Trophoblast cell (in vitro differentiated cells and primary cell): ENCODE measurements around the gene PNPLA2.

Experiments
- DNase-seq, 2 donors: peaks; one replicate each; pipeline ENCODE4 v3.0.0-alpha.2; 2016
- H2AFZ ChIP-seq: 2 replicates; pipeline ENCODE4 v1.6.1; 2013; ENCODE audit warnings: low read length, moderate library complexity, mild to moderate bottlenecking; ENCODE audit not compliant: insufficient read depth, poor library complexity
- H2AK5ac ChIP-seq: 2 replicates; pipeline ENCODE4 v1.6.1; 2013; ENCODE audit warnings: mild to moderate bottlenecking, low read length
- H2BK120ac ChIP-seq: 2 replicates; pipeline ENCODE4 v1.6.1; 2013; ENCODE audit warnings: low read length, mild to moderate bottlenecking, moderate library complexity; ENCODE audit not compliant: insufficient read depth, poor library complexity
- H2BK12ac ChIP-seq: 2 replicates; pipeline ENCODE4 v1.6.1; 2013; ENCODE audit warnings: mild to moderate bottlenecking, low read length, moderate library complexity
- H2BK5ac ChIP-seq: 2 replicates; pipeline ENCODE4 v1.6.1; 2013; ENCODE audit warnings: low read length, low read depth, moderate library complexity, mild to moderate bottlenecking; ENCODE audit not compliant: poor library complexity
- H3K14ac ChIP-seq: 2 replicates; pipeline ENCODE4 v1.6.1; 2013; ENCODE audit warnings: mild to moderate bottlenecking, low read length
- H3K18ac ChIP-seq: 2 replicates; pipeline ENCODE4 v1.6.1; 2013; ENCODE audit warnings: mild to moderate bottlenecking, low read length
- H3K23ac ChIP-seq: 2 replicates; pipeline ENCODE4 v1.6.1; 2013; ENCODE audit warnings: low read length
- H3K27ac ChIP-seq: 2 replicates; pipeline ENCODE4 v1.5.1; 2013; ENCODE audit warnings: low read depth, mild to moderate bottlenecking, inconsistent platforms, low read length, moderate library complexity
- H3K27me3 ChIP-seq: 2 replicates; pipeline ENCODE4 v1.6.1; 2013; ENCODE audit warnings: inconsistent platforms, mild to moderate bottlenecking, low read length, moderate library complexity; ENCODE audit not compliant: insufficient read depth
- H3K36me3 ChIP-seq, 2 experiments: 1 replicate in 1 of 2; 2 replicates in 1 of 2; pipeline ENCODE4 v1.6.1; 2013; ENCODE audit warnings: low read length in 2 of 2, mild to moderate bottlenecking in 2 of 2, moderate library complexity in 1 of 2; ENCODE audit not compliant: insufficient read depth in 2 of 2, control insufficient read depth in 1 of 2
- H3K4ac ChIP-seq: 2 replicates; pipeline ENCODE4 v1.6.1; 2013; ENCODE audit warnings: low read depth, mild to moderate bottlenecking, low read length, moderate library complexity
- H3K4me1 ChIP-seq, 2 experiments: 1 replicate in 1 of 2; 2 replicates in 1 of 2; pipeline ENCODE4 v1.6.1; 2013; ENCODE audit warnings: low read length in 2 of 2, mild to moderate bottlenecking in 2 of 2, moderate library complexity in 1 of 2; ENCODE audit not compliant: insufficient read depth in 2 of 2, control insufficient read depth in 1 of 2
- H3K4me2 ChIP-seq: 2 replicates; pipeline ENCODE4 v1.6.1; 2013; ENCODE audit warnings: inconsistent platforms, mild to moderate bottlenecking, low read length, moderate library complexity
- H3K4me3 ChIP-seq: 2 replicates; pipeline ENCODE4 v1.5.1; 2013; ENCODE audit warnings: mild to moderate bottlenecking, low read depth, low read length, inconsistent platforms
- H3K79me1 ChIP-seq: one replicate; pipeline ENCODE4 v1.6.1; 2013; ENCODE audit warnings: low read length
- H3K79me2 ChIP-seq: 2 replicates; pipeline ENCODE4 v1.6.1; 2013; ENCODE audit warnings: low read length, mild to moderate bottlenecking; ENCODE audit not compliant: control insufficient read depth, insufficient read depth, poor library complexity
- H3K9ac ChIP-seq: 2 replicates; pipeline ENCODE4 v1.6.1; 2013; ENCODE audit warnings: mild to moderate bottlenecking, low read length
- H3K9me3 ChIP-seq: 2 replicates; pipeline ENCODE4 v1.6.1; 2013; ENCODE audit warnings: low read depth, mild to moderate bottlenecking, control low read depth, inconsistent platforms, low read length; ENCODE audit not compliant: insufficient read depth
- H4K12ac ChIP-seq: 2 replicates; pipeline ENCODE4 v1.6.1; 2013; ENCODE audit warnings: low read depth, mild to moderate bottlenecking, low read length, moderate library complexity
- H4K8ac ChIP-seq: 2 replicates; pipeline ENCODE4 v1.6.1; 2013; ENCODE audit warnings: low read depth, mild to moderate bottlenecking, low read length, moderate library complexity
- H4K91ac ChIP-seq: one replicate; pipeline ENCODE4 v1.6.1; 2013; ENCODE audit warnings: low read depth, mild to moderate bottlenecking, low read length, moderate library complexity
- WGBS: extraction: QIAGEN DNeasy Blood & Tissue Kit; methylation state at CpG from one replicate; pipeline ENCODE4 v1.1.7; 2013; ENCODE audit warnings: missing lambda C conversion rate; ENCODE audit not compliant: insufficient read length, insufficient coverage; ENCODE audit errors: extremely low coverage; 5-methylcytosine and 5-hydroxymethylcytosine counted together

The PNPLA2 gene

DNA sequence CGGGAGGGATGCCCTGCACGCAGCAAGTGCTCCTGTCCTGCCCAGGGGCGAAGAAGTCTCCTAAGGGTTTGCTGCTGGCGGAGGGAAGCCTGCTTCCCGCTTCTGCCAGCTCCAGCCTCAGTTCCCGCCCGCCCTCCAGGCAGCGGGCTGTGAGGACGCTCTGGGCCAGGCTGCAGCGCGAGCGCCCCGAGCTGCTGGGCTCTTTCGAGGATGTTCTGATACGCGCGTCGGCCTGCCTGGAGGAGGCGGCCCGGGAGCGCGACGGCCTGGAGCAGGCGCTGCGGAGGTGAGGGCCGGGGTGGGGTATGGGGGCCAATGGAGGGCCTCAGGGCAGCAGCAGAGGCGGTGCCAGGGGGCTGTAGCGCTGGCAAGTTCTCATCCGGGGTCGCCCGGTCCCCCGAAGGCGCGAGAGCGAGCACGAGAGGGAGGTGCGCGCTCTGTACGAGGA is 11.2 kb downstream of the PNPLA2 start:
- Histone ChIP-seq H2BK120ac (no peak overlapping the region), H3K4me3 (peak overlapping the region; percentile 32), H2BK5ac (no peak overlapping the region), H3K79me2 (peaks cover 12% of the 10 kb centered on the region), H4K12ac (no peak overlapping the region), H3K18ac (peak overlapping the region; percentile 7), H3K9me3 (peaks cover 5% of the 10 kb centered on the region), H3K4me1 (peaks cover 50 to 55% of the 10 kb centered on the region in 2 experiments), H3K27me3 (peaks cover 33% of the 10 kb centered on the region), H3K14ac (peak overlapping the region; percentile 19), H3K9ac (no peak overlapping the region), H4K8ac (peak overlapping the region; percentile 33), H3K79me1 (peaks cover 23% of the 10 kb centered on the region), H2AK5ac (no peak overlapping the region), H2BK12ac (no peak overlapping the region), H2AFZ (peak overlapping the region; percentile 50), H3K27ac (no peak overlapping the region), H4K91ac (no peak overlapping the region), H3K23ac (no peak overlapping the region), H3K36me3 (peaks cover 5 to 8% of the 10 kb centered on the region in 2 experiments), H3K4me2 (peak overlapping the region; percentile 67), H3K4ac (no peak overlapping the region)
- WGBS = no CpG with 5 or more reads among the region's 39 CpGs
- no peak for DNase-seq

DNA sequence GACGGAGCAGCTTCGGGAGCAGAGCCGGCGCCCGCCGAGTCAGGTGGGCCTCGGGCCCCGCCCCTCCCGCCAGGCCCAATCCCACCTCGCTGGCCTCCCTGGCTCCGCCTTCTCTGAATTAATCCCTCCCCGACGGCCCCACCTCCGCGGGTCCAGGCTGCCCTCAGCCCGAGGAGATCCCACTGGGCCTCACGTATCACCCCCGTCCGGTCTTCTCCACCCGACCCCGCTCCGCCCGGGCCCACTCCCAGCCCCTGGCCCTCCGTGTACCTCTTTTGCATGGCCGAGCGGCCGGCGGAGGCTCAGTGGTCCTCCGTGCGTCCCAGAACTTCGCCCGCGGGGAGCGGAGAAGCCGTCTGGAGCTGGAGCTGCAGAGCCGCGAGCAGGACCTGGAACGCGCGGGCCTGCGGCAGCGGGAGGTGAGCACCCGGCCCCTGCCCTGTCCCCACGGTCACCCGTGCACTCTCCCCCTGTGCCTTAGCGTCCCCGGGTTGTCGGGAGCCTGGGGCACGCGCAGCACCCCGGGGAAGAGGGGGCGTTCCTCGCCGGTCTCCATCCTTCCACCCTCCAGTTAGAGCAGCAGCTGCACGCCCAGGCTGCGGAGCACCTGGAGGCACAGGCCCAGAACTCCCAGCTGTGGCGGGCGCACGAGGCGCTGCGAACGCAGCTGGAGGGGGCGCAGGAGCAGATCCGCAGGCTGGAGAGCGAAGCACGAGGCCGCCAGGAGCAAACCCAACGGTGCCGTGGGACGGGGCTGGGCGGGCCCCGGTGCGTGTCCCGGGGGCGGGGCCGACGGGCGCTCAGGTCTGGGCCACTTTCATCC is 11.8 kb downstream of the PNPLA2 start:
- Histone ChIP-seq H4K91ac (no peak overlapping the region), H2BK5ac (no peak overlapping the region), H2AFZ (peak overlapping the region; percentile 35), H3K79me1 (peaks cover 23% of the 10 kb centered on the region), H3K23ac (no peak overlapping the region), H2AK5ac (no peak overlapping the region), H3K4me3 (no peak overlapping the region), H3K27me3 (peaks cover 33% of the 10 kb centered on the region), H3K36me3 (peaks cover 2 to 4% of the 10 kb centered on the region in 2 experiments), H3K18ac (no peak overlapping the region), H4K8ac (peak overlapping the region; percentile 28), H2BK120ac (no peak overlapping the region), H3K14ac (no peak overlapping the region), H2BK12ac (no peak overlapping the region), H4K12ac (no peak overlapping the region), H3K9me3 (peaks cover 5% of the 10 kb centered on the region), H3K79me2 (peaks cover 12% of the 10 kb centered on the region), H3K4me1 (peaks cover 52 to 57% of the 10 kb centered on the region in 2 experiments), H3K27ac (no peak overlapping the region), H3K4ac (no peak overlapping the region), H3K4me2 (peak overlapping the region; percentile 67), H3K9ac (no peak overlapping the region)
- peak in 1 of 2 donors; percentile 65 for DNase-seq
- WGBS = no CpG with 5 or more reads among the region's 78 CpGs

DNA sequence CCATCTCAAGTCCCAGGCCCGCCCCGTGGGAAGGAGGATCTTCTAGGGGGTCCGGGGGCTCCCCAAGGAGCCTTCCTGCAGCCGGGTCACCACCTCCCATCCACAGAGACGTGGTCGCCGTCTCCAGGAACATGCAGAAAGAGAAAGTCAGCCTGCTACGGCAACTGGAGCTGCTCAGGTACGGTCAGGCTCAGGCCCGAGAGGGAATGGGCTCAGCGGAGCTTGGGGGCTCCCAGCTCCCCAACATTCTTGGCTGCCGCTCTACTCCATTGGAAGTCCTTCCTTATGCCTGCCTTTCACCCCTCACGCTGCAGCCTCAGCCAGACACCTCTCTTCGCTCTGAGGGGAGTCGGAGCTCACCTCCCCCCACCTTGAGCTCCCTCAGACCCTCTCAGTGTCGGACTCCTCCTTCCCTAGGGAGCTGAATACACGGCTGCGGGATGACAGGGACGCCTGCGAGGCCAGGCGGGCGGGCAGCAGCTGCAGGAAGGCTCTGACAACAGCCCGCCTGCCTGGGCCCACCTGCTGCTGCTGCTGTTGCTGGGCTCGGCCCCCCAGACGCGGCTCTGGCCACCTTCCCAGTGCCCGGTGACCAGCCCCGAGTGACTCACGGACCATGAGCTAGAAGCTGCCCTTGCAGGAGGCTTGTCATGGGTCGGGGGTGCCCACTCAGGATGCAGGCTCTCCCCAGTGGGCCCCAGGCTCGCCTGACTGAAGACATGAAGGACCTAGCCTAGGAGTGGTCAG is 12.6 kb downstream of the PNPLA2 start:
- Histone ChIP-seq H3K23ac (no peak overlapping the region), H3K36me3 (peaks cover 7 to 9% of the 10 kb centered on the region in 2 experiments), H3K79me2 (peaks cover 12% of the 10 kb centered on the region), H3K14ac (no peak overlapping the region), H4K91ac (no peak overlapping the region), H3K4me2 (no peak overlapping the region), H3K4me1 (peaks cover 52 to 57% of the 10 kb centered on the region in 2 experiments), H3K9me3 (peaks cover 5% of the 10 kb centered on the region), H3K9ac (no peak overlapping the region), H4K8ac (no peak overlapping the region), H3K18ac (no peak overlapping the region), H3K4ac (no peak overlapping the region), H2AFZ (no peak overlapping the region), H2BK120ac (no peak overlapping the region), H3K27ac (no peak overlapping the region), H3K27me3 (peaks cover 33% of the 10 kb centered on the region), H3K79me1 (peaks cover 23% of the 10 kb centered on the region), H2BK5ac (no peak overlapping the region), H2AK5ac (no peak overlapping the region), H3K4me3 (no peak overlapping the region), H4K12ac (no peak overlapping the region), H2BK12ac (no peak overlapping the region)
- WGBS = no CpG with 5 or more reads among the region's 31 CpGs
- DNase-seq = no peak

DNA sequence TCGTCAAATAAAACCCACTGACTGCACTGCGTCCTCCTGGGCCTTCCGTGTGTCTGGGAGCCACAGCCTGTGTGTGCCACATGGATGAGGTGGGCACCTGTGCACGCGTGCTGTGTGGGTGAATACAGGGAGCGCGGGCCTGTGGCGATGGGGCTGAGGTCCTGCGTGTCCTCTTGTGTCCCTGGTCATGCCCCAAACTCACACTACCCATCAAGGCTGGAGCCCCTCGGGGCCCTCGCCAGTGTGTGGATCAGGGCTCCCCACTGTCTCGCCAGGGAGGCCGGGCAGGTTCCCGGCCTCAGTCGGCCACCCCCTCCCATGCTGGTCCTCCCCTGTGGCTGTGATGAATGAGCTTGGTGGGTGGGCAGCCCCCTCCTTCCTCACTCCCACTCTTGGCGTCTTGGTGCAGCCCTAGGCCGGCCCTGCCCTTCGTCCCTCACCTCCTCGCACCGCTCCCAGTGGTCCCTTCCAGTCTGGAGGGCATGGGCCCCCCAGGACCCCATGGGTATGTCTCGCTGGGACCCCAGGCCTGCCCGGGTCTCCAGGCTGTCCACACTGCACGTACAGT is 13.3 kb downstream of the PNPLA2 start:
- peak overlapping the region; percentile 81 for H4K8ac ChIP-seq
- peaks cover 32% of the 10 kb centered on the region for H3K27me3 ChIP-seq
- peak overlapping the region; percentile 83 for H4K91ac ChIP-seq
- H3K36me3 ChIP-seq = peaks cover 14 to 16% of the 10 kb centered on the region in 2 experiments
- H3K4me2 ChIP-seq = peak overlapping the region; percentile 79
- no peak overlapping the region for H2BK5ac ChIP-seq
- H3K79me1 ChIP-seq = peaks cover 20% of the 10 kb centered on the region
- peak overlapping the region; percentile 30 for H3K4ac ChIP-seq
- peaks cover 12% of the 10 kb centered on the region for H3K79me2 ChIP-seq
- H4K12ac ChIP-seq = peak overlapping the region; percentile 67
- H2BK120ac ChIP-seq = peak overlapping the region; percentile 35
- no peak for DNase-seq
- no peak overlapping the region for H3K27ac ChIP-seq
- H3K14ac ChIP-seq = peak overlapping the region; percentile 85
- no peak overlapping the region for H3K23ac ChIP-seq
- peak overlapping the region; percentile 63 for H2BK12ac ChIP-seq
- H3K9me3 ChIP-seq = peaks cover 5% of the 10 kb centered on the region
- H3K18ac ChIP-seq = peak overlapping the region; percentile 67
- H3K4me1 ChIP-seq = peaks cover 52 to 54% of the 10 kb centered on the region in 2 experiments
- no CpG with 5 or more reads among the region's 23 CpGs for WGBS
- peak overlapping the region; percentile 77 for H2AK5ac ChIP-seq
- H3K4me3 ChIP-seq = peak overlapping the region; percentile 71
- H2AFZ ChIP-seq = peak overlapping the region; percentile 19
- no peak overlapping the region for H3K9ac ChIP-seq
